Inflammatory macrophage (primary cell): Measurements from ENCODE around the gene SCN4A.
"Not testable (repeated sequence)": the region's sequence is repeated elsewhere in the genome, so short reads cannot be mapped to it uniquely, and the experiment has no call there.

Experiments used
- DNase-seq, 2 donors: peaks; one replicate each; pipeline ENCODE4 v3.0.0-alpha.2; 2020 to 2022

The SCN4A gene

GRCh38 chr17:63911657-63912100 lies 61.0 kb downstream of the SCN4A start:
- peak; percentile 23 to 33 for DNase-seq

- DNase-seq = no peak
Observed at GRCh38 chr17:63911041-63911635, 61.6 kb downstream of the SCN4A start, which contains the start of gene CSHL1. Gene CSHL1, minus strand, starts transcription at chr17:63911258. Its CDS starts 62 bp downstream, at chr17:63911196.

GRCh38 chr17:63910096-63910495 lies 62.6 kb downstream of the SCN4A start:
- no peak for DNase-seq

- not testable (repeated sequence) for DNase-seq
Observed at GRCh38 chr17:63909586-63909985, 63.1 kb downstream of the SCN4A start.

- DNase-seq = peak in 1 of 2 donors; percentile 22
Observed at GRCh38 chr17:63907161-63907778, 65.4 kb downstream of the SCN4A start.

- not testable (repeated sequence) for DNase-seq
Observed at GRCh38 chr17:63904796-63905195, 67.9 kb downstream of the SCN4A start.

GRCh38 chr17:63903787-63904201 lies 68.9 kb downstream of the SCN4A start:
- DNase-seq = peak; percentile 5 to 37

- not testable (repeated sequence) for DNase-seq
Observed at GRCh38 chr17:63901971-63902370, 70.7 kb downstream of the SCN4A start.

- not testable (repeated sequence) for DNase-seq
Observed at GRCh38 chr17:63898899-63899798, 73.6 kb downstream of the SCN4A start.

GRCh38 chr17:63896524-63897354 lies 76.0 kb downstream of the SCN4A start, which contains the start of gene CSH1:
Gene CSH1, minus strand, starts transcription at chr17:63896574. Its CDS starts 63 bp downstream, at chr17:63896511.
- DNase-seq = not testable (repeated sequence)

- DNase-seq = not testable (repeated sequence)
Observed at GRCh38 chr17:63894821-63895220, 77.9 kb downstream of the SCN4A start.

- DNase-seq = not testable (repeated sequence)
Observed at GRCh38 chr17:63894021-63894420, 78.7 kb downstream of the SCN4A start.

GRCh38 chr17:63892316-63893037 lies 80.2 kb downstream of the SCN4A start:
- DNase-seq = not testable (repeated sequence)

GRCh38 chr17:63889026-63889848 lies 83.5 kb downstream of the SCN4A start:
- peak; percentile 27 to 32 for DNase-seq
